ENCODE results near the gene RBM43.

DNA sequence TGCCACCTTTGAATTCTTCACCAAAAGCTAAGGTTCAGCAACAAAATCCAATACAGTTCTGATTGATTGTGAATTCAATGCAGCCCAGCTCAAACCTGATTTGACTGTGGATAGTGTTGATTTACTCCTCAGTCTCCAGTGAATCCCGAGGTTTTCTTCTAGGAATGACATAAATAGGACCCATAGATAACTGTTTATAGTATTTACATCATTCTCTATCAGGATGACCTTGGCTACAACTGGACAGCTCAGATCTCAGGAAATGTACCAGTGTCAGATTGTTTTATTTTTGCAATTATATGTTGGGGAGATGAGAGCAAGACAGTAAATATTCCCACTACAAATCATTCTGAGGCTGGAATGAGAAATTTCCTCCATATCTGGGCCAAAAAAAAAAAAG is 21.2 kb downstream of the RBM43 start:
- TF ChIP-seq, protein P1, sequence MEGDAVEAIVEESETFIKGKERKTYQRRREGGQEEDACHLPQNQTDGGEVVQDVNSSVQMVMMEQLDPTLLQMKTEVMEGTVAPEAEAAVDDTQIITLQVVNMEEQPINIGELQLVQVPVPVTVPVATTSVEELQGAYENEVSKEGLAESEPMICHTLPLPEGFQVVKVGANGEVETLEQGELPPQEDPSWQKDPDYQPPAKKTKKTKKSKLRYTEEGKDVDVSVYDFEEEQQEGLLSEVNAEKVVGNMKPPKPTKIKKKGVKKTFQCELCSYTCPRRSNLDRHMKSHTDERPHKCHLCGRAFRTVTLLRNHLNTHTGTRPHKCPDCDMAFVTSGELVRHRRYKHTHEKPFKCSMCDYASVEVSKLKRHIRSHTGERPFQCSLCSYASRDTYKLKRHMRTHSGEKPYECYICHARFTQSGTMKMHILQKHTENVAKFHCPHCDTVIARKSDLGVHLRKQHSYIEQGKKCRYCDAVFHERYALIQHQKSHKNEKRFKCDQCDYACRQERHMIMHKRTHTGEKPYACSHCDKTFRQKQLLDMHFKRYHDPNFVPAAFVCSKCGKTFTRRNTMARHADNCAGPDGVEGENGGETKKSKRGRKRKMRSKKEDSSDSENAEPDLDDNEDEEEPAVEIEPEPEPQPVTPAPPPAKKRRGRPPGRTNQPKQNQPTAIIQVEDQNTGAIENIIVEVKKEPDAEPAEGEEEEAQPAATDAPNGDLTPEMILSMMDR (conservative IDR thresholded peaks at IDR 0.05; ENCODE audit: low read depth, low read length): no peak
- no peak for TF ChIP-seq FOS (IDR thresholded peaks at IDR 0.05; ENCODE audit: low read depth, low read length)
- TF ChIP-seq MAFK (IDR thresholded peaks at IDR 0.05; ENCODE audit: low read depth, low read length): no peak
- no peak for TF ChIP-seq CEBPB (IDR thresholded peaks at IDR 0.05; ENCODE audit: low read depth, low read length)
- TF ChIP-seq RAD21 (IDR thresholded peaks at IDR 0.05; ENCODE audit: low read length): no peak
- TF ChIP-seq MAZ (IDR thresholded peaks at IDR 0.05; ENCODE audit: borderline replicate concordance, low read depth, low read length): no peak
- no peak for TF ChIP-seq POLR2A (IDR thresholded peaks at IDR 0.05; ENCODE audit: low read depth, low read length)
- no peak for TF ChIP-seq NFE2L2 (IDR thresholded peaks at IDR 0.05; ENCODE audit: low read depth, low read length)
- TF ChIP-seq, protein P2, sequence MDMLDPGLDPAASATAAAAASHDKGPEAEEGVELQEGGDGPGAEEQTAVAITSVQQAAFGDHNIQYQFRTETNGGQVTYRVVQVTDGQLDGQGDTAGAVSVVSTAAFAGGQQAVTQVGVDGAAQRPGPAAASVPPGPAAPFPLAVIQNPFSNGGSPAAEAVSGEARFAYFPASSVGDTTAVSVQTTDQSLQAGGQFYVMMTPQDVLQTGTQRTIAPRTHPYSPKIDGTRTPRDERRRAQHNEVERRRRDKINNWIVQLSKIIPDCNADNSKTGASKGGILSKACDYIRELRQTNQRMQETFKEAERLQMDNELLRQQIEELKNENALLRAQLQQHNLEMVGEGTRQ (IDR thresholded peaks at IDR 0.05; ENCODE audit: low read depth, low read length): no peak
- no peak for TF ChIP-seq MXI1 (IDR thresholded peaks at IDR 0.05; ENCODE audit: borderline replicate concordance, low read depth, low read length)
- no peak for TF ChIP-seq SMC3 (IDR thresholded peaks at IDR 0.05; ENCODE audit: low read depth, low read length)
- no peak for TF ChIP-seq BHLHE40 (IDR thresholded peaks at IDR 0.05; ENCODE audit: low read depth, low read length)
- TF ChIP-seq CHD1 (IDR thresholded peaks at IDR 0.05; ENCODE audit: low read depth, low read length): no peak
- TF ChIP-seq RFX5 (IDR thresholded peaks at IDR 0.05; ENCODE audit: low read depth, low read length): no peak
